Activated CD8-positive, alpha-beta memory T cell treated with anti-CD3 and anti-CD28 coated beads for 4 hours (primary cell): ENCODE measurements around the gene PTGER1.

Experiments used
- DNase-seq, 2 donors: peaks; one replicate each; pipeline ENCODE4 v3.0.0-alpha.2; 2020; ENCODE audit warnings: low read depth in 2 of 2

The PTGER1 gene

DNA sequence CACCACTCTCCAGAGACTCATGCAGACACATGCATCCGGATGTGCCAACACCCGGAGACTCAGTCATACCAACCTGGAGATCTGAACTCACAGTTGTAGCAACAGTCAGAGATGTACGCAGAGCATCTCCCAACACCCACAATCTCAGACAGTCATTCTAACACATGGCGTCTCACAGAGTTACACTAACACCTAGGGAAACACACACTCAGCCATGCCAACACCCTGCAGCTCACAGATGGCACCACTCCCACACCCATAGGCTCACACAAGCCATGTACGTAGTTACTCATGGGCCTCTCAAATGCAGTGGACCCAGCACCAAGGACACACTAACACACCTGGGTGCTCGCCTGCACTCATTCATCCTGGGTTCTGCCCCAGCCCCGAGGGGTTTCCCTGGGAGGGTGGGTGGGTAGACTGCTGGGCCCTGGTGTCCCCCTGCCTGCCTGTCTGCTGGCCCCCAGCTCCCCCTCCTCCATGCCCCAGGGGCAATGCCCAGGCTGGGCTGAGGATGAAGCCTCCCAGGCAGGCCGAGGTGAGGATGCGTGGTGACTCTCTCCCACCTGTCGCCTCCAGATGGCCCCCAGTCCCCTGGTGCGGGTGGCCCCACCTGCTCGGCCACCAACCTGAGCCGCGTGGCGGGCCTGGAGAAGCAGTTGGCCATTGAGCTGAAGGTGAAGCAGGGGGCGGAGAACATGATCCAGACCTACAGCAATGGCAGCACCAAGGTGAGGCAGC, 32.1 kb downstream of the PTGER1 start:
- no peak for DNase-seq

DNA sequence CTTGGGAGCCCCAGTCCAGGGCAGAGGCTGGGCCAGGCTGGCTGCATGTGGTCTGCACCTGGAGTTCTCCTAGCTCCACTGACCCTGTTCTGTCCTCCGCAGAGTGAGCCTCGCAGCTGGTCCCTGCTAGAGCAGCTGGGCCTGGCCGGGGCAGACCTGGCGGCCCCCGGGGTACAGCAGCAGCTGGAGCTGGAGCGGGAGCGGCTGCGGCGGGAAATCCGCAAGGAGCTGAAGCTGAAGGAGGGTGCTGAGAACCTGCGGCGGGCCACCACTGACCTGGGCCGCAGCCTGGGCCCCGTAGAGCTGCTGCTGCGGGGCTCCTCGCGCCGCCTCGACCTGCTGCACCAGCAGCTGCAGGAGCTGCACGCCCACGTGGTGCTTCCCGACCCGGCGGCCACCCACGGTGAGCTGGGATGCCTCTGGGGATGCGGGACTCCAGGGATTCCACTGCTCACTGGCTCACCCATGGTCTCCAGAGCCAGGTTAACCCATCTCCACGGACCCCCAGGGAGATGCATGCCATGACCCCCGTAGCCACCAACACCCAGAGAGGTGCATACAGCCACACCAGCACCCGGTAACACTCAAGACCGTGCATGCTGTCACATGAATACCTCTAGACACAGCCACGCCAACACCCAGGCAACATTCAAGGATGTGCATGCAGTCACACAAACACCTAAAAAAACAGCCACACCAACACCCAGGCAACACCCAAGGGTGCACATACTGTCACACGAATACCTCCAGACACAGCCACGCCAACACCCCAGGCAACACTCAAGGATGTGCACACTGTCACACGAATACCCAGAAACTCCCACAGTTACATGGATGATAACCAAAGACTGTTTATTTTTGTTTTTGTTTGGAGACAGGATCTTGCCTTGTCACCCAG, 33.9 kb downstream of the PTGER1 start:
- no peak for DNase-seq

DNA sequence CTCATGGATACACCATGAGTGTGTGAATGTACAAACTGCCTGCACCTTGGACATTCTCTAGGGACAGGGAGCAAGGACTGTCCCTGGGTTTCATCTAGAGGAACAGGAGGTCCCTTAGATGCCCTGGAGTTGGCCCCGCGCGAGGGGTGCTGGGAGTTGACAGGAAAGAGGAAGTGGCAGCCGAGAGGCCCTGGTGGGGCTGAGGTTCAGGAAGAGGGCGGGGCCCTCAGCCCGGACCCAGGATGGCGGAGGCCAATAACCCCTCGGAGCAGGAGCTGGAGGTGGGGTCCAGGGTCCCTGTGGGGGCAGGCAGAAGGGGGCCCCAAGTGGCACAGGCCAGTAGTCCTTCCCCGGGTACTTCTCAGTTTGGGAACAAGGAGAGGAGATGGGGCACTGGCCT, 35.1 kb downstream of the PTGER1 start:
- peak; percentile 50 to 64 for DNase-seq

DNA sequence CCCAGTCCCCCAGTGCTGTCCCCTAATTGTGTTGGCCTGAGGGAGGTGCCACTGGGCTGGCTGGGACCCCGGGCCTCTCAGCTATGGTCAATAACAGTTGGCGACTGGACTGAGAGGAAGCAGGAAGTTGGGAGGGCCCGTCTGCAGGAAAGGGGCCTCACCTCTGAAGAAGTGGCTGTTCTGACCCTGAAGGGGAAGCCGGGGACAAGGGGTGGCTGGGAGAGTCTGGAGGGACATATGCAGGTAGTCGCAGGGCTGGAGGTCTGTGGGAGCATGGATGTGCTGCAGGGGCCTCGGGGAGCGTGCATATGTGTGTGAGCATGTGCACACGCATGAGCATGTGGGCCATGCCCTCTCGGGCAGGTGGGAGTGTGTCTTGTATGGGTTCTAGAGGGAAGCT, 36.1 kb downstream of the PTGER1 start:
- DNase-seq, result no peak

DNA sequence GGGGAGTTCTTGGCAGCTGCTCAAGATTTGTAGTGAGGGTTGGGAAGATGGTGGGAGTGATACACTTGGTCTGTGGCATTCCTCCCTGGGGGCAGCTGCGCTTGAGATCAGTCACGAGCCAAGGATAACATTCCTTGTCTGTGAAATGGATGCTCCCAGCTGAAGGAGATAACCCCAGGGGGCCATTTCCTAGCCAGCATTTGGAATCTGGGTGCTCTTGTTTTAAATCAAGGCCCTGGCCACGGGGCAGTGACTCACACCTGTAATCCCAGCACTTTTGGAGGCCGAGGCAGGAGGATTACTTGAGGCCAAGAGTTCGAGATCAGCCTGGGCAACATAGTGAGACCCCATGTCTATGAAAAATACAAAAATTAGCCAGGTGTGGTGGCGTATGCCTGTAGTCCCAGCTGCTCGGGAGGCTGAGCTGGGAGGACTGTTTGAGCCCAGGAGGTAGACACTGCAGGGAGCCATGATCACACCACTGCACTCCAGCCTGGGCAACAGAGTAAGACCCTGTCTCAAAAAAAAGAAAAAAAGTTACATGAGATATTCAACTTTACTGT, 37.5 kb downstream of the PTGER1 start:
- no peak for DNase-seq

DNA sequence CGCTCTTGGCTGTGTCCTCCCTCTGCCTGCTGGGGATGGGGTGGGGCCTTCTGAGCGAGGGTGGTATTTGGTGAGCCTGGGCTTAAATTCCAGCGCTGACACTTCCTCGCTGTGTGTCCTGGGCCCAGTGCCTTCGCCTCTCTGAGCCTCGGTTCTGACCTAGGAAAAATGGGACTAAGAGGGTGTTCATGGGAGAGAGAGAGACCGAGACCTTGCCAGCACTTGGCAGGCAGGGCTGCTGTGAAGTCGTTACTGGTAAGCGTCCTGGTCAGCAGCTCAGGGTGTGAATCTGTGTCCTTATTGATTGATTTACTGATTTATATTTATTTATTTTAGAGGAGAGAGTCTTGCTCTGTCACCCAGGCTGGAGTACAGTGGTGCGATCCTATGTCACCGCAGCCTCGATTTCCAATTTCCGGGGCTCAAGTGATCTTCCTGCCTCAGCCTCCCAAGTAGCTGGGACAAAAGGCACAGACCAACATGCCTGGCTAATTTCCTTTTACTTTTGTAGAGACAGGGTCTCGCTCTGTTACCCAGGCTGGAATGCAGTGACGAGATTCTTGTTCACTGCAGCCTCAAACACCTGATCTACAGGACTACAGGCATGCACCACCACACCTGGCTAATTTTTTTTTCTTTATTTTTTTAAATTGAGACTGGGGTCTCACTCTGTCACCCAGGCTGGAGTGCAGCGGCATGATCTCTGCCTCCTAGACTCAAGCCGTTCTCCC, 39.7 kb downstream of the PTGER1 start:
- DNase-seq, result no peak

DNA sequence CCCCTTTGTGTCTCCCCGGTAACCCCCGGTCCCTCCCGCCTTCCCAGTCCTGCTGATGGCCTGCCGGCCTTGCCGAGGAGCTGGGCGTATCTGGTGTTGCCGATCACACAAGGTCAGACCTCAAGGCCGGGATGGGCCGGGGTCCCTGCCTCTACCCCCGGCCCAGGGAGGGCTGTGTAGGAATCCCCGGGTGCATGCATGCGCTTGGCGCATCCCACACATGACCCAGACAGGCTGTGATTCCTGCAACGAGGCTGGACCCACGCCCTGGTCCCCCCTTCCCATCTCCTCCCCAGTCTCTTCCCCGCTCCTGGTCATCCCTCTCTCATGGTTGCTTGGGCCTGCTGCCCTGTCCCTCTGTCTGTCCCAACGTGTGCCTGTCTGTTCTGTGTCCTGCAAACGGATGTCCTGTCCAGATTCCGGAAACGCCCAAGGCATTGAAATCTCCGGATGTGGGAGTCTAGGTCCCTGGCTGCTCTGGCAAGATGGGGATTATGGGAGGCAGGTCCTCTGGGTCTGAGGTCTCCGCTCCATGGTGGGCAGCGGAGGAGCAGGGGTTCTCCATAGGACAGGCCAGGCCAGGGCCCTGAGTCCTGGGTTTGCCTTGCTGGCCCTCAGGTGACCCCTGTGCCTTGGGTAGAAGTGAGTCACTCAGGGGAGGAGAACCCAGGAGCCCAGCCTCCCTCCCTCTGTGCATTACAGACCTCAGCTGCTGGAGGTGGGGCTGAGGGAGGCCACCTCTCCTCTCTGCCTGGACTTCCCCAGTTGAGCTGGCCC, 40.4 kb downstream of the PTGER1 start:
- DNase-seq, result no peak

DNA sequence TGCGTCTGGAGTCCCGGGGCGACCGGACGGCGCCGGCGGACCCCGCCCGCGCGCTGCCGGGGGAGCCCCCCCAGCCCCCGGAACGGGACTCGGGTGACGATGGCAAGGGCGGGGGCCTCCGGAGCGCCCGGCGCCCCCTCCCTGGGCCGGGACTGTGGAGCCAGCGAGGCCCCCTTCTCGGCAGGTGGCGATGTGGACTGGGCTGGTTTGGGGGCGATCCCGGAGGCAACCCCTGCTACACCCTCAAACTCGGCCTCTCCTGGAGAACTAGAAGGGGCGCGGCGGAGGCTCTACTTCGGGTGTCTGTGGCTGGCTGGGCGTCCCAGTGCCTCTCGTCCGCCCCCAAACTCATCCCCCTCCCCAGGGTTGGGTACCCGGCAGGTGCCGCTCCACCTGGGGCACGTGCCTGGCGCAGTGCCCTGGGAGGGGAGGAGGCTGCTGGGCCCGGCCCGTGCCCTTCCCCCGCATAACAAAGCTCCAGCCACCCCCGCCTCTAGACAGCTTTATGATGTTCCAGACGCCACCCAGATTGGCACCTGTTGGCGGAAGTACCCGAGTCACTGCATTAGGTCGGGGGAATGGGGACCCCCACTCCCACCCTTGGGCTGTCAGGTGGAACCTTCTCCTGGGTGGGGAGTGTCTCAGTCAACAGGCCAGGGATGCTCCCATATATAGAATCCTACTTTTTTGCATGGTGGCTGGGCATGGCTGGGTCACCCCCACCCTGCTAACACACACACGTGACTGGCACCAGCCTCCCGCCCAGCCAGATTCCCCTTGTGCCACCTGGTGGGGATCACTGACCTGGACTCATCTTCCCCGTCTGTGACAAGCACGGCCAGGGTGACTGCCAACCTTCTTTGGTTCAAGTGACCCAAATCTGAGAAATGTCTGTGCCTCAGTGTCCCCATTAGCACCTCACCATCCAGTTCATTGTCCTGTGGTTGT, 41.3 kb downstream of the PTGER1 start:
- peak in 1 of 2 donors; percentile 49 for DNase-seq

DNA sequence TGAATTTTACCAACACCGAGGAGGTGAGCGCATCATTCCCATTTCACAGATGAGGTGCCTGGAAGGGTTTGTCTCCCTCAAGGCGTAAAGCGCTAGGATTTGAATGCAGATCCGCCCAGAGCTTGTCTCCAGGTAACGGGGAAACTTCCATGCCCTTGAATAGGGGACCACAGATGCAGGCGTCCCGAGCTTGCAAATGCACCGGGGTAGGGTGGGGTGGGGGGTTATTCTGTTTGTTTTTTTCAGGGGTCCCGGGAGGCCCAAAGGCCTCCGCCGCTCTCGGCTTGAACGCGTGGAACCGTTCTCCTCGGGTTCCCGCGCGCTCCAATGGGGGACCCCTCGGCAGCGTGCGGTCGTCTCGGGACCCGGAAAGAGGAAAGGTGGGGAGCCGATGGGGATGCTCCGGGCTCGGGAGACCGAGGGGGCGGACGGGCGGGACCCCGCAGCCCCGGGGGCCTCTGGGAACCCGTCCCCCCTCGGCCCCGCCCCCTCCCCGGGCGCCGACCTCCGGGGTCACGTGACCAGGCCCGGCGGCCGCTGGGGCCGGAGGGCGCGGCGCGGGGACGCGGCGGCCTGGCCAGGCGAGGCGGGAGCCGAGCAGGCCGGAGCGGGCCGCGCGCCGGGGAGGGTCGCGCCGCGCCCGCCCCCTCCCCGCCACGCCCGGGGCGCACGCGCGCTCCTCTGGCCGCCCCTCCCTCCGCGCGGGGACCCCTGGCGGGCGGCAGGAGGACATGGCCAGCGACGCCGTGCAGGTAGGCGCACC, 42.2 kb downstream of the PTGER1 start, which contains the start of gene PKN1:
Gene PKN1 (plus strand): TSS at position 516 of the 763 bp plus-strand sequence. CDS start 216 bp downstream, at position 732.
- no peak for DNase-seq

DNA sequence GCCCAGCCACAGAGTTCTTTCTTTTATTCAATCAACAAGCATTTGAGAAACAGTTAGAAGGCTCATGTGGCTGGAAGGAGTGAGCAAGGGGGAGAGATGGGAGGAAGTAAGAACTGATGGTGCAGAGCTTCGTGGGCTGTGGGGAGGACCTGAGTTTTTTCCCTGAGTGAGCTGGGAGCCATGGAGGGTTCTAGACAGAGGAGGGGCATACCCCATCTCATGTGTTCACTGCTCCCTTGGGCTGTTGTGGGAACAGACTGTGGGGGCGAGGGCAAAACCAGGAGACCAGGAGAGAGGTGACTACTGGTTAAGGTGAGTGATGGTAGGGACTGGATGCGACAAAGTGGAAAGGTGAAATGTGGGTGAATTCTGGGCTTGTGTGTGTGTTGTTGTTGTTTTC, 44.4 kb downstream of the PTGER1 start:
- no peak for DNase-seq

DNA sequence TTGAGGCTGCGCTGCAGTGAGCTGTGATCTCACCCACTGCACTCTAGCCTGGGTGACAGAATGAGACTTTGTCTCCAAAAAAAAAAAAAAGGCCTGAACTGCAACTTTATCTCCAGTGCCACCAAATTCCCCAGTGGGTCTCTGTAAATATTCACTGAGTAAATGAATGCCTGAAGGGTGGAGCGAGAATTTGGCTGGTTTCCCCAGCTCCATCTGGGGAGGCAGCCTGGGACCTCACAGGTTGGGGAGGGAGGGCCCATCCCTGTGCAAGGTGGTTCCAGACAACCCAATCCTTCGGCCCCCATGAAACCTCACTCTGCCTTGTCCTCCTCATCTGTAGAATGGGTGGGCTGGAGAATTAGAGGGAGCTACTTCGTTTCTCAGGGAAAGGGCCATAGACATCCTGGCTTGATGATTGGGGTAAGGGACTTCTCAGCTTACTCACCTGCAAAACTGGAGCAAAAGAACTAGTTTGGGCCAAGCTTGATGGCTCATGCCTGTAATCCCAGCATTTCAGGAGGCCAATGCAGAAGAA, 46.2 kb downstream of the PTGER1 start:
- DNase-seq, result no peak

DNA sequence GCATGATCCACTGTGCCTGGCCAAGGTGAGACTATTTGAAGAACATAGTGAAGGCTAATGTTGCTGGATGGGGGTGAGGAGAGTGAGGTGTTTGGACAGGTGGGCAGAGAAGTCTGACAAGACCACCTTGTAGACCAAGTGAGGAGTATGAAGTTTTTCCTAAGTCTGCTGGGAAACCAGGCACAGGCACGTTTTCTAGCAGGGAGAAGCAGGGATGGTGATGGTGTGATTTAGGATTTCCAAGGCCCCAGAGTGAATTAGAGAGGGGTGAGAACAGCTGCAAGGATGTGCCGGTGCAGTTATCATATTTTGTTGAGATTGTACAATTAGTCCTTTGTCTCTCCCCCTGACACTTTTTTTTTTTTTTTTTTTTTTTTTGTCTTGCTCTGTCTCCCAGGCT, 47.7 kb downstream of the PTGER1 start:
- no peak for DNase-seq

DNA sequence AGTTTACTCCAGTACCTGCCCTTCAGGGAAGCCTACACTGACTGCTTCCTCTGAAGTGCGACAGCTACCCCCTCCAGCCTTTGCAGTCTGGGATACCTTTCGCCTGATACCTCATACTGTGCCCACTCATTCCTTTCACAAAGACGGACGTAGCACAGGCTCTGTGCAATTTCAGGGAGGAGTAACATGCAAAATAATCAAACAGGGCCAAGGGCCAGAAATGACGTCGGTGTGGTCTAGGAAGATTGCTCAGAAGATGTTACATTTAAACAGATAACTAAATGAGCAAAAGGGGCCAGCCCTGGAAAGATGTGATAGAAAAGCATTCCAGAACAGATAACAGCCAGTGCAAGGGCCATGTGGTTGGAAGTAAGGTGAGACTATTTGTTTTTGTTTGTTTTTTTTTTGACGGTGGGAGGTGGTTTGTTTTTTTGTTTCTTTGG, 49.4 kb downstream of the PTGER1 start:
- DNase-seq, result no peak
